SK-MEL-5 (cell line): ENCODE data around the gene GMDS. TPM values are rescaled to one million over a fixed set of nuclear protein-coding genes. Genes with fewer than 3 reads are reported as not detected.

Experiments used
- DNase-seq: peaks from one replicate; pipeline ENCODE4 v3.0.0-alpha.2; 2016; ENCODE audit warnings: low read depth, low spot score
- in situ Hi-C: cut with HindIII; loops from 2 replicates; pipeline ENCODE4 v1.10.0; 2016; ENCODE audit warnings: low sequenced_read_pairs, high pct_unique_total_duplicates, low pct_unique_long_range_greater_than_20kb
- total RNA-seq: library from RNA; depleted of rRNA; stranded (reverse); fragments of >200 nt; shearing (Covaris generic); gene quantifications from 2 replicates; pipeline ENCODE4 v1.2.3, GENCODE V29; 2014

The GMDS gene
- total RNA-seq, 1 experiment from 2014 or later, result 23.6 TPM

DNA sequence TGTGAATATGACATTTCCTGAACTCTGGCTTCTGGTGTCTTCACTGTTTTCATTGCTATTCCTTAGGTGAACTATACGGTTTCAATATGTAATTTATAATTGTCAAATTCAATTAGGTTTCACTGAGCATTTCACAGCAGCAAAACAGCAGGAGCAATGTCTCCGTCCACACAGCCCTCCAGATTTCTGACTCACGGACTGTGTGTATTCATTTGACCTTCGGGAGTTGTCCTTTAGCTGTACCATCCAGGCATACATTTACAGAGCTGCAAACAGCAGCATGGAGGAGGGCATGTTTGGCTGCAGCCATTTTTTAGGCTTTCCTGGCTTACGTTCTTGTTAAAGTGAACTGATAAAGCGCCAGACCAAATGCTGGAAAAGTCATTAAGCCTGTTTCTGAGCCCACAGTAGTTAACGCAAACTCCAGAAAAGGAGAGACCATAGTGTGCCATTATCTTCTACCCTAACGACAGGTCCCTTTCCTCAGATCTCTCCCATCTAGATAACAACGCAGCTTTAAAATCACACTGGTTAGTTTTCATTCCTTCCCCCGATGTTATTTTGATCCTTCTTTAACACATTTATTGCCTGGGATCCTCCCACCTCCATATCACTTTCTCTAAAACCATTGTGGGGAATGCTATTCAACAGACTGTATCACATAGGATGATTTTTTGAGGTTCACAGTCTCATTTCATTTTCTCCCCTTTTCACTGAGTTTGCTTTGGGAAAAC is 617.4 kb downstream of the GMDS start:
- DNase-seq, result no peak
- in situ Hi-C loops, result loop anchor here (25.0 kb wide), 1 partner anchor 284 kb away; no protein-coding TSS in a partner anchor

DNA sequence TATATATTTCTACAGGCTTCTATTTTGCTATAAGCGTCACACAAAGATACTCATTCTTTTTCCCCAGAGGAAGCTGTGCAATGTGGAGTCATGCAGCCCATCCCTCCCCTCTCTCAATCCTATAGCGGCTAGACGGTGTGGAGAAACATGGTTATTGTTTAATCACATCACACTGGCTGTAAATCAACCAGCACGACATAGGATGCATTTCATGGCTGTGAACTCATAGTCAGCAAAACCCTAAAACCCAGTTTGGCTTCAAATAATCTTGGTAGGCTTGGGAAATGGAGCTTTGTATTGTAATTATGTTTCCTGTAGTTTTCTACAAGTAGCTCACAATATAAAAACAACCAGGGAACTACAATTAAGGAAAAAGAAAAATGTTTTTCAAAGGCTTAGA is 618.9 kb downstream of the GMDS start:
- no peak for DNase-seq
- in situ Hi-C loops, result loop anchor here (25.0 kb wide), 1 partner anchor 286 kb away; no protein-coding TSS in a partner anchor

DNA sequence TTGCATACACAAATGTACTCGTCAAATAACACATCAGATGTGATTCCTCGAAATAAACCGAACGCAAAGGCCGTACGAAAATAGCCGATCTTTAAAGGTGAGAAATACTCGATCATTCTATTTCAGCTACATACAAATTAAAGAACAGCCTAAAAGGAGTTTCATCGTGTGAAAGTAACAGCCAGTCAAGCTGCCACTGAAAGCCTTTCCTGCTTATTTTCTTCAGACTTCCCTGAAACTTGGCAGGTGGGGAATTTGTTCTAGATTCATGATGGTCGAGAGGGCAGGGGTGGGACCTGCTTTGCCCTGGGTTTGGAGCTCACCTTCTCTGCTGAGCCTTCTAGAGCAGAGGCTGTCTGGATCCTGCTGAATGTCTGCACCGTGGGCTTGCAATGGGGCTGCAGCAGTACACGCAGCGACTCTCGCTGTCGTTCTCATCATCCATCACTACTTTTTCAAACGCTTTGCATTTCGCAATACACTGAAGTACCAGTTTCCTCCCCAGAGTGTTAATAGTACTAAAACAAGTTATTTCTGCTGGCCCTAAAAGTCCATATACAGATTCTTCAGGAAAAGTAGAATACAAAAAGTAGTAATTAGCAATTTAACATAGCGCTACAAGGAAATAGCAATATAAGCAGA is 619.5 kb downstream of the GMDS start:
- in situ Hi-C loops, result loop anchor here (25.0 kb wide), 1 partner anchor 286 kb away; no protein-coding TSS in a partner anchor
- no peak for DNase-seq

GRCh38 chr6:1624851-1625781 is 620.3 kb downstream of the GMDS start:
- in situ Hi-C loops, result loop anchor here (25.0 kb wide), 1 partner anchor 287 kb away; no protein-coding TSS in a partner anchor
- no peak for DNase-seq

GRCh38 chr6:1624058-1624850 is 621.2 kb downstream of the GMDS start:
- DNase-seq, result no peak
- in situ Hi-C loops, result no loop called here

GRCh38 chr6:1623769-1624057 is 621.7 kb downstream of the GMDS start:
- in situ Hi-C loops, result no loop called here
- no peak for DNase-seq

GRCh38 chr6:1622851-1623768 is 622.3 kb downstream of the GMDS start:
- in situ Hi-C loops, result no loop called here
- DNase-seq, result no peak

DNA sequence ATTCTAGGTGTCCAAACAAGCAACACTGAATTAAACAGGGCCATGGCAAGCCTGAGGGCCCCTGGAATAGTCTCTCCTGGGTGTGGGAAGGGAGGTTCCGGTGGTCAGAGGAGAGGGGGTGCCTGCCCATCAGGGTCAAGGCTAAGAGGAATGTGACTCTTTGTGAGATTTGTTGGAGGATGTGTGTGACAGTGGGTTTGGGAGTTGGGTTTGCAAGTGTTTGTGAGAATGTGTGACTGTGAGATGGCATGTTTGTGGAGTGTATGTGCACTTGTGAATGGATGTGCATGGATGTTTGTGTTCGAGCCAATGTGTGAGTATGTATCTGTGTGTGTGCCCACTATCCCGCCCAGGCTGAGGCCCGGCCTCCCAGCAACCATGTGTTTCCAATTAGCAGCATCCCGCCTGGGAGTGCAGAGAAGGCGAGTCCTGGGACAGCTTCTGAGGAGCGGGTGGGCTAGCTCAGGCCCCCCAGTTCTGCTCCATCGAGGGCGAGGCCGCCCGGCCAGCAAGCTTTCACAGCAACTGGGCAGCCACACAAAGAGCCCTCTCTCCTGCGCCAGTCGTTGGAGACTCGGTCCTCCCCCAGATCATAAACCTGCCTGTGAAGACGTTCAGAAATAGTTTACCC is 623.1 kb downstream of the GMDS start:
- no peak for DNase-seq
- in situ Hi-C loops, result no loop called here

DNA sequence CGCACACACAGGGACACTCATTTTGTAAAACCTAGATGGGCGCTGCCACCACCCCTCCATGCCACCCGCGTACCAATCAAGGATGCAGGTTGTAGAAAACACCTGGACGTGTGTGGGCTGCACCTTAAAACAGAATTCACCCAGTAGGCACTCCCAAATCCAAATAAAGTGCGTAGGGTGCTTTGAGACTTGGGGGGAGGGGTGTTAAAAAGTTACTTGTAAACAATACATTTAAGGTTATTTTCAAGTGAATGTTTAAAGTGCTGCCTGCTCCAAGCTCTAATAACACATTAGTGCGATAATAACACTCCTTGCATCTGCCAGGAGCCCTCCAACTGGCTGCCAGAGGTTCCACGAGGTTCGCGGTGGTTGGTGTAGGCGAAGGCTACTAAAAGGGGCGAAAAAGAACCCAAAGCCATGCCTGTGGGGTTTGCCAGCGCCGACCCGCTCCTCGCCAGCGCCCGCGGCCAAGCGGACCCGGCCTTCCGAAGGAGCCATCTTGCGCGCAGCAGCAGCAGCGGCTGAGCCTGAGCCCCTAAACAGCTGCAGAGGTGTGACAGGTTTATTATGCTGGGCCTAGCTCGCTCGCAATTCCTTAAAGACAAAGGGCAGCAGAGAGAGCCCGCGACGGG is 624.2 kb downstream of the GMDS start:
- no peak for DNase-seq
- in situ Hi-C loops, result no loop called here

DNA sequence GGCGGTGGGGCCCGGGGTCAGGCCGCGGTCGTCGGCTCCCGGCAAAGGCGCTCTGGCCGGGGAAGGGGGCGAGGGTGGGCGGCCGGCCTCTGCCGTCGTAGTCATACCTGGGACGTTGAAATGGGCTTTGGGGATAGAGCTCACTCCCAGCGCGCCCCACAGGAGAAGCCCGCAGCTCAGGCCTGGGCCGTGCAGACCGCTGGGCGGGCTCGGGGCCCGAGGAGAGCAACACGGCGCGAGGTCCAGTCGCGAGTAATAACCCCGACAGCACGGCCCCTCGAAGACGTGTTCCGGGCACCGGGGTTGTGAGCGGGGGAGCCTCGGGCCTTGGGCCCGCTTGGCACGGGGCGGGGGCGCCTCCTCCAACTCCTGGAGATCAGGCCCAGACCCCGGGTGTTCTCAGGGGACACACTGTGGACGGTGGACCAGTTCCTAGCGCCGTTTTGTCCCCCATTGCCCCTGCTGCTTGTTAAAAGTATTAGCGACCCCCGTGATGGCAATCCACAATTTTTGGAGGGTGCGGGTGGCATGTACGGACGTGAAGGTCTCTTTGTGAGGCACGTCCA is 624.8 kb downstream of the GMDS start:
- DNase-seq, result no peak
- in situ Hi-C loops, result no loop called here

- no peak for DNase-seq
- in situ Hi-C loops, result no loop called here
These were observed 625.5 kb downstream of the GMDS start for GRCh38 chr6:1619673-1620503.

DNA sequence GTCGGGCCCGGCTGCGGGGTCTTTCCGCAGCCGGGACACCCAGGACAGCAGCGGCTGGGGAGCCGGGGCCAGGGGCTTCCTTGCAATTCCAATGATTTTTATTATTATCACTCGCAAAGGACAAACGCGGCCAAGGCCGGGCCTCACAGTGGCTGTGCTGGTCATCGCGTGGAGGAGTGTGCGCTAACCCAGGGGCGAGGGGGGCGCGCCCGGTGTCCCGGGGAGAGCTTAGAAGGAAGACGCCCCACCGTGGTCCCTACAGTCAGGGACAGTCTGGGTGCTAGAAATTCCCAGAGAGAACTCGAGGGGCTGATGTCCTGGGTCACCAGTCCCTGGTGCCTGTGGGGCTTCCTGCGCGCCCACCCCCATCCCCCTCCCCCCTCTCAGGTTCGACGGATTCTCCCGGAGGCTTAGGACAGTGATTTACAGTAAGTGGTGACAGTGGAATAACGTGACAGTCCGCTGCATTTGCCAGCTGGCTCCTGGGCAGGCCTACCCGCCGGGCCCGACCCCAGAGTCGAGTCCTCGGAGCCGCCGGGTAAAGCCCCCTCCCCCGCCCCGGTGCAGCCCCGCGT is 626.2 kb downstream of the GMDS start:
- in situ Hi-C loops, result no loop called here

GRCh38 chr6:1618311-1619097 is 626.9 kb downstream of the GMDS start:
- no peak for DNase-seq
- in situ Hi-C loops, result no loop called here

More for the DNA sequence above, 626.2 kb downstream of the GMDS start:
- DNase-seq, result no peak
